SIG-M5 treated with dmso at 0.1 percent for 504 hours (cell line): ENCODE results near the gene RALGAPA1.
"Not testable (repeated sequence)": the region's sequence is repeated elsewhere in the genome, so short reads cannot be mapped to it uniquely, and the experiment has no call there.

Source experiments
- DNase-seq: peaks from one replicate; lab custom pipeline; 2025; ENCODE audit not compliant: unreplicated experiment; lab: John Stamatoyannopoulos, UW

The RALGAPA1 gene

GRCh38 chr14:35808638-35809563 lies at the start of gene RALGAPA1:
Gene RALGAPA1 (minus strand): TSS chr14:35809295. CDS start chr14:35808835, 460 bp downstream.
- peak; percentile 97 for DNase-seq

- DNase-seq = no peak
These were observed 49.6 kb upstream of the RALGAPA1 start for GRCh38 chr14:35858521-35859209.

GRCh38 chr14:35855876-35856481 lies 46.9 kb upstream of the RALGAPA1 start:
- no peak for DNase-seq

- no peak for DNase-seq
These were observed 45.7 kb upstream of the RALGAPA1 start for GRCh38 chr14:35854696-35855270.

GRCh38 chr14:35853225-35853624 lies 44.1 kb upstream of the RALGAPA1 start:
- no peak for DNase-seq

- DNase-seq = no peak
These were observed 42.7 kb upstream of the RALGAPA1 start for GRCh38 chr14:35851823-35852222.

GRCh38 chr14:35849122-35849521 lies 40.0 kb upstream of the RALGAPA1 start:
- no peak for DNase-seq

GRCh38 chr14:35847636-35848035 lies 38.5 kb upstream of the RALGAPA1 start:
- DNase-seq = no peak

- DNase-seq = no peak
These were observed 35.4 kb upstream of the RALGAPA1 start for GRCh38 chr14:35844494-35844893.

GRCh38 chr14:35842245-35842644 lies 33.1 kb upstream of the RALGAPA1 start:
- not testable (repeated sequence) for DNase-seq

- DNase-seq = not testable (repeated sequence)
These were observed 32.6 kb upstream of the RALGAPA1 start for GRCh38 chr14:35841704-35842103.

- DNase-seq = no peak
These were observed 26.3 kb upstream of the RALGAPA1 start for GRCh38 chr14:35835208-35835982.

- no peak for DNase-seq
These were observed 20.4 kb upstream of the RALGAPA1 start for GRCh38 chr14:35829449-35829848.

GRCh38 chr14:35827678-35828472 lies 18.8 kb upstream of the RALGAPA1 start:
- no peak for DNase-seq

- DNase-seq = no peak
These were observed 17.9 kb upstream of the RALGAPA1 start for GRCh38 chr14:35826952-35827416.

GRCh38 chr14:35826218-35826951 lies 17.3 kb upstream of the RALGAPA1 start, which contains the start of gene BRMS1L:
Gene BRMS1L (plus strand): TSS chr14:35826338. CDS start chr14:35826517, 179 bp downstream.
- DNase-seq = peak; percentile 99

GRCh38 chr14:35825968-35826217 lies 16.8 kb upstream of the RALGAPA1 start:
- DNase-seq = no peak

- DNase-seq = not testable (repeated sequence)
These were observed 15.5 kb upstream of the RALGAPA1 start for GRCh38 chr14:35824446-35825165.
